MCF 10A (cell line): Measurements from ENCODE around the gene STRIP2. TPM values are rescaled to one million over a fixed set of nuclear protein-coding genes. Genes with fewer than 3 reads are reported as not detected.
"Not testable (repeated sequence)": the region's sequence is repeated elsewhere in the genome, so short reads cannot be mapped to it uniquely, and the experiment has no call there.

ENCODE experiments used
- BruUV-seq: library from RNA; stranded (reverse); fragments of 400-500 nt; replicated peaks from 2 replicates; lab custom pipeline; 2021; lab: Mats Ljungman, UMichigan
- CTCF ChIA-PET: fragments of 300-600 bp; sonication (Branson Sonifier 250); formaldehyde crosslinking; extraction: SDS; loops from one replicate; lab custom pipeline; 2021; ENCODE audit warnings: antibody characterized with exemption, inconsistent platforms; lab: Yijun Ruan, JAX
- POLR2A ChIA-PET: fragments of 300-600, 350-650 bp; sonication (Branson Sonifier 250); formaldehyde crosslinking; extraction: SDS; loops from one replicate; lab custom pipeline; 2020; ENCODE audit warnings: antibody characterized with exemption, inconsistent platforms; lab: Yijun Ruan, JAX
- DNase-seq: peaks from one replicate; pipeline ENCODE4 v3.0.0-alpha.2; 2018; ENCODE audit not compliant: unreplicated experiment
- H3K27ac Mint-ChIP-seq: one replicate; pipeline ENCODE4 v1.8.0; 2022; ENCODE audit warnings: mild to moderate bottlenecking, low read depth, mixed read lengths; ENCODE audit not compliant: unreplicated experiment
- H3K27me3 Mint-ChIP-seq: one replicate; pipeline ENCODE4 v1.8.0; 2022; ENCODE audit warnings: mixed read lengths; ENCODE audit not compliant: insufficient read depth, unreplicated experiment
- H3K36me3 Mint-ChIP-seq: one replicate; pipeline ENCODE4 v1.8.0; 2022; ENCODE audit warnings: mild to moderate bottlenecking, moderate library complexity, mixed read lengths; ENCODE audit not compliant: insufficient read depth, unreplicated experiment
- H3K4me1 Mint-ChIP-seq: one replicate; pipeline ENCODE4 v1.8.0; 2022; ENCODE audit warnings: mixed read lengths; ENCODE audit not compliant: insufficient read depth, unreplicated experiment
- H3K4me3 Mint-ChIP-seq: one replicate; pipeline ENCODE4 v1.8.0; 2022; ENCODE audit warnings: mild to moderate bottlenecking, moderate library complexity, mixed read lengths; ENCODE audit not compliant: unreplicated experiment
- H3K9me3 Mint-ChIP-seq: one replicate; pipeline ENCODE4 v1.8.0; 2022; ENCODE audit warnings: mixed read lengths; ENCODE audit not compliant: unreplicated experiment
- CTCF ChIP-seq: fragments of 200-600 bp; IDR thresholded peaks from one replicate; pipeline ENCODE4 v1.8.0; 2022; ENCODE audit warnings: antibody characterized with exemption, mild to moderate bottlenecking; ENCODE audit not compliant: unreplicated experiment
- intact Hi-C: fragments of 100-400 bp; cut with micrococcal nuclease; formaldehyde crosslinking; loops from 2 replicates; pipeline ENCODE4 v1.14.1; 2022
- total RNA-seq: library from RNA; stranded (reverse); gene quantifications from 2 replicates; pipeline ENCODE4 v1.2.3, GENCODE V29; 2022

Gene STRIP2
- total RNA-seq, 1 experiment from 2014 or later, result 6.3 TPM

GRCh38 chr7:129532375-129532774 is 98.1 kb downstream of the STRIP2 start:
- CTCF ChIA-PET, result interaction anchor here (0.6 to 0.8 kb wide), 2 partner anchors 19 to 1872 kb away, joined by 3 to 4 read pairs; no protein-coding TSS in a partner anchor
- Mint-ChIP-seq H3K9me3 (no peaks in the 10 kb centered on the region), H3K27ac (no peak overlapping the region), H3K36me3 (no peaks in the 10 kb centered on the region), H3K4me3 (no peak overlapping the region), H3K27me3 (no peaks in the 10 kb centered on the region), H3K4me1 (peaks cover 5% of the 10 kb centered on the region)
- no peak for TF ChIP-seq CTCF
- DNase-seq, result no peak
- POLR2A ChIA-PET, result interaction anchor here (0.6 kb wide), 1 partner anchor 971 kb away, joined by 4 read pairs; no protein-coding TSS in a partner anchor
- intact Hi-C loops, result no loop called here
- BruUV-seq, result no TSS peak

GRCh38 chr7:129534558-129535274 is 100.5 kb downstream of the STRIP2 start:
- CTCF ChIA-PET, H3K4me1 Mint-ChIP-seq, DNase-seq, BruUV-seq, H3K4me3 Mint-ChIP-seq, H3K36me3 Mint-ChIP-seq, H3K27me3 Mint-ChIP-seq, H3K9me3 Mint-ChIP-seq, intact Hi-C loops, H3K27ac Mint-ChIP-seq: not testable (repeated sequence)
- POLR2A ChIA-PET, result interaction anchor here (0.7 kb wide), 1 partner anchor 22 kb away, joined by 4 read pairs; no protein-coding TSS in a partner anchor

GRCh38 chr7:129535896-129536295 is 101.7 kb downstream of the STRIP2 start:
- H3K4me3 Mint-ChIP-seq, result no peak overlapping the region
- no peak overlapping the region for H3K27ac Mint-ChIP-seq
- no peaks in the 10 kb centered on the region for H3K36me3 Mint-ChIP-seq
- H3K4me1 Mint-ChIP-seq, result peaks cover 5% of the 10 kb centered on the region
- TF ChIP-seq CTCF, result no peak
- intact Hi-C loops, result no loop called here
- no peak for DNase-seq
- H3K27me3 Mint-ChIP-seq, result no peaks in the 10 kb centered on the region
- H3K9me3 Mint-ChIP-seq, result no peaks in the 10 kb centered on the region
- BruUV-seq, result no TSS peak
- ChIA-PET CTCF (interaction anchor here (0.6 to 0.7 kb wide), 2 partner anchors 11 to 301 kb away, joined by 3 to 7 read pairs; no protein-coding TSS in a partner anchor), POLR2A (no interaction called here)

GRCh38 chr7:129536323-129536722 is 102.1 kb downstream of the STRIP2 start:
- CTCF ChIA-PET, result no interaction called here
- H3K27ac Mint-ChIP-seq, result no peak overlapping the region

More at GRCh38 chr7:129536323-129536722, 102.1 kb downstream of the STRIP2 start:
- Mint-ChIP-seq H3K27me3 (no peaks in the 10 kb centered on the region), H3K9me3 (no peaks in the 10 kb centered on the region), H3K36me3 (no peaks in the 10 kb centered on the region), H3K4me3 (no peak overlapping the region), H3K4me1 (peaks cover 5% of the 10 kb centered on the region)
- TF ChIP-seq CTCF, result no peak
- intact Hi-C loops, result no loop called here
- BruUV-seq, result no TSS peak
- DNase-seq, result no peak
- POLR2A ChIA-PET, result no interaction called here

Other genes starting within 250 kb of the STRIP2 start
- gene SMO, start 245.8 kb upstream of the STRIP2 start, total RNA-seq, result not detected in 2 replicates
- gene AHCYL2, start 209.4 kb upstream of the STRIP2 start, total RNA-seq, result 12.8 and 16.4 TPM in 2 replicates
- 12.4 and 17.1 TPM in 2 replicates for gene SMKR1, start 68.1 kb downstream of the STRIP2 start, total RNA-seq
- gene NRF1, start 177.3 kb downstream of the STRIP2 start, total RNA-seq, result 18.4 and 21.4 TPM in 2 replicates